Neural progenitor cell (in vitro differentiated cells): ENCODE data around the gene PADI4. TPM values are rescaled to one million over a fixed set of nuclear protein-coding genes. Genes with fewer than 3 reads are reported as not detected.

ENCODE experiments used
- DNase-seq: peaks from one replicate; pipeline ENCODE4 v3.0.0-alpha.2; 2016; ENCODE audit warnings: low spot score
- H2AFZ ChIP-seq: fragments of 200-600 bp; sonication (generic); replicated peaks from 2 replicates; pipeline ENCODE4 v1.6.1; 2016; ENCODE audit warnings: antibody characterized with exemption
- H3F3A ChIP-seq: fragments of 200-600 bp; sonication (generic); 2 replicates; pipeline ENCODE4 v1.6.1; 2016; ENCODE audit warnings: antibody characterized with exemption, low read depth
- H3K27ac ChIP-seq: fragments of 200-600 bp; sonication (generic); 2 replicates; pipeline ENCODE4 v1.5.1; 2016; ENCODE audit warnings: mild to moderate bottlenecking
- H3K27me3 ChIP-seq: fragments of 200-600 bp; sonication (generic); 2 replicates; pipeline ENCODE4 v1.6.1; 2016; ENCODE audit warnings: mild to moderate bottlenecking, moderate library complexity
- H3K36me3 ChIP-seq: fragments of 200-600 bp; sonication (generic); 2 replicates; pipeline ENCODE4 v1.5.1; 2016
- H3K4me1 ChIP-seq: fragments of 200-600 bp; sonication (generic); 2 replicates; pipeline ENCODE4 v1.6.1; 2016; ENCODE audit warnings: mixed run types
- H3K4me2 ChIP-seq: fragments of 200-600 bp; sonication (generic); 2 replicates; pipeline ENCODE4 v1.6.1; 2016
- H3K4me3 ChIP-seq: fragments of 200-600 bp; sonication (generic); 2 replicates; pipeline ENCODE4 v1.5.1; 2016
- H3K79me2 ChIP-seq: fragments of 200-600 bp; sonication (generic); 2 replicates; pipeline ENCODE4 v1.6.1; 2016; ENCODE audit warnings: low read depth
- H3K9ac ChIP-seq: fragments of 200-600 bp; sonication (generic); 2 replicates; pipeline ENCODE4 v1.6.1; 2016
- H3K9me3 ChIP-seq: fragments of 200-600 bp; sonication (generic); 2 replicates; pipeline ENCODE4 v1.5.1; 2016; ENCODE audit warnings: low read depth
- H4K20me1 ChIP-seq: fragments of 200-600 bp; sonication (generic); 2 replicates; pipeline ENCODE4 v1.6.1; 2016; ENCODE audit warnings: low read depth
- H3K27ac Mint-ChIP-seq: 3 replicates; pipeline ENCODE4 v1.8.0; 2021; ENCODE audit warnings: mixed read lengths
- H3K27me3 Mint-ChIP-seq: 2 replicates; pipeline ENCODE4 v1.8.0; 2022; ENCODE audit warnings: low read depth, mild to moderate bottlenecking, inconsistent platforms, moderate library complexity, mixed read lengths; ENCODE audit not compliant: insufficient read depth
- H3K36me3 Mint-ChIP-seq: 3 replicates; pipeline ENCODE4 v1.8.0; 2021; ENCODE audit warnings: mixed read lengths
- H3K4me1 Mint-ChIP-seq: 3 replicates; pipeline ENCODE4 v1.8.0; 2021; ENCODE audit warnings: mixed read lengths
- H3K4me3 Mint-ChIP-seq: 3 replicates; pipeline ENCODE4 v1.8.0; 2021; ENCODE audit warnings: mild to moderate bottlenecking, moderate library complexity, mixed read lengths
- H3K9me3 Mint-ChIP-seq: 3 replicates; pipeline ENCODE4 v1.8.0; 2020; ENCODE audit warnings: mixed read lengths
- EZH2 ChIP-seq: fragments of 200-600 bp; sonication (generic); IDR thresholded peaks from 2 replicates; pipeline ENCODE4 v1.6.1; 2017; ENCODE audit warnings: antibody characterized with exemption, mild to moderate bottlenecking, moderate library complexity
- EZH2phosphoT487 ChIP-seq: fragments of 200-600 bp; sonication (generic); IDR thresholded peaks from 2 replicates; pipeline ENCODE4 v1.6.1; 2017; ENCODE audit warnings: antibody characterized with exemption
- total RNA-seq: library from RNA; depleted of rRNA; stranded (reverse); fragments of >200 nt; gene quantifications from 2 replicates; pipeline ENCODE4 v1.2.3, GENCODE V29; 2015; ENCODE audit warnings: low replicate concordance
- TF ChIP-seq, protein P1 (sequence below): fragments of 200-600 bp; sonication (generic); IDR thresholded peaks from 2 replicates; pipeline ENCODE4 v1.5.1; 2017; ENCODE audit warnings: antibody characterized with exemption, mild to moderate bottlenecking

PADI4 gene
- total RNA-seq, 1 donor from 2014 or later, result not detected

DNA sequence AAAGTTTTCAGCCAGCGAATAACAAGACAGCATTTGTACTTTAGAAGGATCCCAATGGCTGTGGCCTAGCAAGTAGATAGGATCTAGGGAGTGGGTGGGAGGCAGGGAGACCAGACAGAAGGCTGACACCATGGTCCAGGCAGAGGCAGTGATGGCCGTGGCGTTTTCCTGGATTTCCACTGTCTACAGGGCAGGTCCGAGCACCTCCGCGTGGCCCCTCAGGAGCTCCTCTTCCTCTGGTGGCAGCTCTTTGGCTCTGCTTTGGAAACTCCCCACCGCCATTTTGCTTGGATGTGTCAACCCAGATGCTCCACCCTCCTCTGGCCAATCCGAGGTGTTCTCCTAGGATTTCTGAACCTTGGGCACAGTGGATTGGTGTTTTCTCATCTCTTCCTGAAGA, 25.1 kb downstream of the PADI4 start:
- no peak overlapping the region for H3K27ac Mint-ChIP-seq
- Histone ChIP-seq H3K27me3 (peaks cover 4% of the 10 kb centered on the region), H4K20me1 (no peaks in the 10 kb centered on the region), H3K36me3 (no peaks in the 10 kb centered on the region), H3F3A (no peaks in the 10 kb centered on the region), H3K9me3 (no peaks in the 10 kb centered on the region), H3K79me2 (no peaks in the 10 kb centered on the region), H3K4me2 (no peak overlapping the region), H2AFZ (no peak overlapping the region), H3K4me3 (no peak overlapping the region), H3K9ac (no peak overlapping the region), H3K4me1 (no peaks in the 10 kb centered on the region), H3K27ac (no peak overlapping the region)
- peaks cover 4% of the 10 kb centered on the region for H3K9me3 Mint-ChIP-seq
- TF ChIP-seq EZH2, result no peak
- TF ChIP-seq, protein P1, sequence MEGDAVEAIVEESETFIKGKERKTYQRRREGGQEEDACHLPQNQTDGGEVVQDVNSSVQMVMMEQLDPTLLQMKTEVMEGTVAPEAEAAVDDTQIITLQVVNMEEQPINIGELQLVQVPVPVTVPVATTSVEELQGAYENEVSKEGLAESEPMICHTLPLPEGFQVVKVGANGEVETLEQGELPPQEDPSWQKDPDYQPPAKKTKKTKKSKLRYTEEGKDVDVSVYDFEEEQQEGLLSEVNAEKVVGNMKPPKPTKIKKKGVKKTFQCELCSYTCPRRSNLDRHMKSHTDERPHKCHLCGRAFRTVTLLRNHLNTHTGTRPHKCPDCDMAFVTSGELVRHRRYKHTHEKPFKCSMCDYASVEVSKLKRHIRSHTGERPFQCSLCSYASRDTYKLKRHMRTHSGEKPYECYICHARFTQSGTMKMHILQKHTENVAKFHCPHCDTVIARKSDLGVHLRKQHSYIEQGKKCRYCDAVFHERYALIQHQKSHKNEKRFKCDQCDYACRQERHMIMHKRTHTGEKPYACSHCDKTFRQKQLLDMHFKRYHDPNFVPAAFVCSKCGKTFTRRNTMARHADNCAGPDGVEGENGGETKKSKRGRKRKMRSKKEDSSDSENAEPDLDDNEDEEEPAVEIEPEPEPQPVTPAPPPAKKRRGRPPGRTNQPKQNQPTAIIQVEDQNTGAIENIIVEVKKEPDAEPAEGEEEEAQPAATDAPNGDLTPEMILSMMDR, result no peak
- TF ChIP-seq EZH2phosphoT487, result no peak
- H3K27me3 Mint-ChIP-seq, result peaks cover 3% of the 10 kb centered on the region
- no peak for DNase-seq
- H3K4me1 Mint-ChIP-seq, result peaks cover 2% of the 10 kb centered on the region
- H3K36me3 Mint-ChIP-seq, result no peaks in the 10 kb centered on the region
- H3K4me3 Mint-ChIP-seq, result no peak overlapping the region

DNA sequence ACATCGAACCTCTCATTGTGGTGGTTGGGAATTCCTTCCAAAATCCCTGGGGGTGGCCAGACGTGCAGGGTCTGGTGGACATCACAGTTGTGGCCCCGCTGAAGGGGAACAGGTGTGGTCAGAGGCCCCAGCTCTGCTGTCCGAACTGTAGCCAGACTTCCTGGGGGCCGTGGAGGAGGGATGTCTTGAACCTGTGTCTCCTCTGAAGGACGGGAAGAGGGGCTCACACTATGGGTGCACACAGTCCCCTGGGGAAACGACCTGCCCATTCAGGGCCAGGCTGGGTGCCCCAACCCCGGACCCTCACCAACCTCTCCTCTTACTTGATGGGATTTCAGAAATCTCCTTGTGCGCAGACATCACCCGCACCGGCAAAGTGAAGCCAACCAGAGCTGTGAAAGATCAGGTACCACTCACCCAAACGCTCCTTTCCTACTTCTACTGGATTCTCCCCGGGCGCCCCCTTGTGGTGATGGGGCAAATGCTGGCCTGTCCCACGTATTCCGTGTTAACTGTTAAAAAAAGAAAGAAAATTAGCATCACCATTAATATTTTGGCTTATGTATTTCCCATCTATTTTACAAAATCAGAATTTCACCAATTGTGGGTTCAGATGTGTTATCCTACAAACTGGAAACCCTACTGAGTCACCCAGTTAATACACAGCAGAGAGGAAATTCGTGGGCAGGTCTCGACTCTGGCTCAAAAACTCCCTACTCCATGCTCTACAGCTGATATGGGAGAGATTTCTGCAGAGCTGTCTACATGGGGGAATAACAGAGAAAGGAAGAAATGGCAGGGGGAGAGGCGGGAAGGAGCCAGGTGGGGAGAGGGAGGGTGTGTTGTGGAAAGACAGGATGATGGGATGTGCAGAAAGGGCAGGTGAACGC, 28.1 kb downstream of the PADI4 start:
- Histone ChIP-seq H3K4me3 (no peak overlapping the region), H3K9me3 (no peaks in the 10 kb centered on the region), H3K79me2 (no peaks in the 10 kb centered on the region), H3K4me1 (no peaks in the 10 kb centered on the region), H3F3A (no peaks in the 10 kb centered on the region), H3K27me3 (peaks cover 4% of the 10 kb centered on the region), H3K27ac (no peak overlapping the region), H4K20me1 (no peaks in the 10 kb centered on the region), H3K9ac (no peak overlapping the region), H3K4me2 (no peak overlapping the region), H3K36me3 (no peaks in the 10 kb centered on the region), H2AFZ (no peak overlapping the region)
- Mint-ChIP-seq H3K4me1 (peaks cover 2% of the 10 kb centered on the region), H3K36me3 (no peaks in the 10 kb centered on the region), H3K9me3 (no peaks in the 10 kb centered on the region), H3K4me3 (no peak overlapping the region), H3K27ac (no peak overlapping the region), H3K27me3 (peaks cover 8% of the 10 kb centered on the region)
- DNase-seq, result peak; percentile 86
- TF ChIP-seq EZH2, result no peak
- TF ChIP-seq, protein P1, result peak; percentile 96

DNA sequence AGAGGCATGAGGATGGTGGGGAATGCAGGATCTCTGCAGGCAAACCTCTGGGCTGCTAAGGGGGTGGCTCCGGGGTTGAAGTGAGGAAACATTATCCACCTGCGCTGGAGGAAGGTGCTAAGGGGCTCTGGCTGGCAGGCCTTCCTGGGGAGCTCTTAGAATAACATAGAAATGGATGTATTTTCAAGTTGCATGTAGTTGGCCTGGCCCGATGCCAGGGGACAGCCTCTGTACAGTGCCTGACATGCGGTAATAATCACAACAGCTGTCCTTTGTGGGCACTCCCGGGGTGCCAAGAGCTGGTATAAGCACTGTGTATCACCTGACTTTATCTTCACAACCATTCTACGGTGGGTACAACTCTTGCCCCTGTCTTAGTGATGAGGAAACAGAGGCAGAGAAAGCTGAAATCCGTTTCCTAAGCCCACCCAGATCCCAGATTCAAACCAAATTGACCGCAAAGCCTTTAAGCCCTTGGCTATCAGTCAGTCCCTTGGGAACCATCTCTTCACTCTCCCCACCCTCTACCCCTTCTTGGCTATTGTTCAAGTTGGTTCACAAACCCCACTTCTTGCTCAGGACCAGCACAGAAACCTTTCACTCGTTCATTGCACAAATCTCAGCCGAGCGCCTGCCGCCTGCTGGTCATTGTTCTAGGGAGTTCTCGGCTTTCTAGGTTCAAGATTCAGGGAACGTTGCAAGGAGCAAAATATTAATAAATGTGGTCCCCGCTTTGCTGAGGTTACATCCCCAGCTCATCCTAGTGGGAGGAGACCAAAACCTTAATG, 30.9 kb downstream of the PADI4 start:
- H3K27ac Mint-ChIP-seq, result no peak overlapping the region
- no peak overlapping the region for H3K4me3 Mint-ChIP-seq
- H3K36me3 Mint-ChIP-seq, result no peaks in the 10 kb centered on the region
- TF ChIP-seq, protein P1, result peak; percentile 6
- TF ChIP-seq EZH2phosphoT487 (no peak), EZH2 (no peak)
- peaks cover 8% of the 10 kb centered on the region for H3K27me3 Mint-ChIP-seq
- no peaks in the 10 kb centered on the region for H3K36me3 ChIP-seq
- no peaks in the 10 kb centered on the region for H3K9me3 ChIP-seq
- DNase-seq, result no peak
- no peaks in the 10 kb centered on the region for H3F3A ChIP-seq
- no peak overlapping the region for H3K4me2 ChIP-seq
- peaks cover 2% of the 10 kb centered on the region for H3K4me1 Mint-ChIP-seq
- no peaks in the 10 kb centered on the region for H4K20me1 ChIP-seq
- no peak overlapping the region for H3K27ac ChIP-seq
- peak overlapping the region; percentile 50 for H2AFZ ChIP-seq
- peaks cover 1% of the 10 kb centered on the region for H3K9me3 Mint-ChIP-seq
- no peaks in the 10 kb centered on the region for H3K79me2 ChIP-seq
- H3K27me3 ChIP-seq, result peaks cover 4% of the 10 kb centered on the region
- no peak overlapping the region for H3K4me3 ChIP-seq
- H3K4me1 ChIP-seq, result no peaks in the 10 kb centered on the region
- no peak overlapping the region for H3K9ac ChIP-seq
